Esophagus squamous epithelium (tissue), 4 donors: ENCODE measurements around the gene MRC2.

Experiments used
- CTCF ChIP-seq, 6 experiments: fragments of 450-650 bp in 4 of 6; fragments of 200-600 bp in 2 of 6; sonication (generic) in 2 of 6; IDR thresholded peaks; one replicate each; pipeline ENCODE4 v1.5.1; 2016 to 2019; ENCODE audit warnings: antibody characterized with exemption in 6 of 6, mild to moderate bottlenecking in 4 of 6, moderate library complexity in 4 of 6
- POLR2A ChIP-seq, 4 donors: fragments of 450-650 bp; IDR thresholded peaks; one replicate each; pipeline ENCODE4 v1.6.1; 2017; ENCODE audit warnings: antibody characterized with exemption in 4 of 4, mild to moderate bottlenecking in 4 of 4, moderate library complexity in 3 of 4

GRCh38 chr17:62600805-62601204, 26.7 kb upstream of the MRC2 start:
- TF ChIP-seq CTCF (IDR thresholded peaks at IDR 0.05): no peak
- TF ChIP-seq POLR2A (IDR thresholded peaks at IDR 0.05): no peak
